ENCODE results near the gene PLCB1.

Gene PLCB1

GRCh38 chr20:8210749-8211148, 78.7 kb downstream of the PLCB1 start:
- TF ChIP-seq FOXP2 (optimal IDR thresholded peaks at IDR 0.05; ENCODE audit: borderline replicate concordance, extremely low read depth, extremely low read length, insufficient read depth) (no peak), SIN3A (IDR thresholded peaks at IDR 0.05; ENCODE audit: borderline replicate concordance, insufficient read depth, low read length) (no peak)

- no peak for TF ChIP-seq FOXP2 (optimal IDR thresholded peaks at IDR 0.05; ENCODE audit: borderline replicate concordance, extremely low read depth, extremely low read length, insufficient read depth)
- no peak for TF ChIP-seq TAF1 (IDR thresholded peaks at IDR 0.05; ENCODE audit: borderline replicate concordance, insufficient read depth, low read length)
- no peak for TF ChIP-seq SIN3A (IDR thresholded peaks at IDR 0.05; ENCODE audit: borderline replicate concordance, insufficient read depth, low read length)
- TF ChIP-seq REST (IDR thresholded peaks at IDR 0.05; ENCODE audit: insufficient read depth in 1 of 2, low read depth in 2 of 2, low read length in 2 of 2): no peak
- TF ChIP-seq POLR2AphosphoS5 (IDR thresholded peaks at IDR 0.05; ENCODE audit: low read depth, low read length): no peak
Measured at GRCh38 chr20:8212286-8212685, 80.2 kb downstream of the PLCB1 start.

- TF ChIP-seq TAF1 (IDR thresholded peaks at IDR 0.05; ENCODE audit: borderline replicate concordance, insufficient read depth, low read length) (no peak), POLR2AphosphoS5 (IDR thresholded peaks at IDR 0.05; ENCODE audit: low read depth, low read length) (no peak), SIN3A (IDR thresholded peaks at IDR 0.05; ENCODE audit: borderline replicate concordance, insufficient read depth, low read length) (no peak), FOXP2 (optimal IDR thresholded peaks at IDR 0.05; ENCODE audit: borderline replicate concordance, extremely low read depth, extremely low read length, insufficient read depth) (no peak), REST (IDR thresholded peaks at IDR 0.05; ENCODE audit: insufficient read depth in 1 of 2, low read depth in 2 of 2, low read length in 2 of 2) (no peak)
Measured at GRCh38 chr20:8213270-8213669, 81.2 kb downstream of the PLCB1 start.

GRCh38 chr20:8213831-8214587, 81.9 kb downstream of the PLCB1 start:
- TF ChIP-seq SIN3A (IDR thresholded peaks at IDR 0.05; ENCODE audit: borderline replicate concordance, insufficient read depth, low read length) (no peak), TAF1 (IDR thresholded peaks at IDR 0.05; ENCODE audit: borderline replicate concordance, insufficient read depth, low read length) (no peak), POLR2AphosphoS5 (IDR thresholded peaks at IDR 0.05; ENCODE audit: low read depth, low read length) (no peak), REST (IDR thresholded peaks at IDR 0.05; ENCODE audit: insufficient read depth in 1 of 2, low read depth in 2 of 2, low read length in 2 of 2) (no peak), FOXP2 (optimal IDR thresholded peaks at IDR 0.05; ENCODE audit: borderline replicate concordance, extremely low read depth, extremely low read length, insufficient read depth) (no peak)

GRCh38 chr20:8215361-8215781, 83.3 kb downstream of the PLCB1 start:
- TF ChIP-seq FOXP2 (optimal IDR thresholded peaks at IDR 0.05; ENCODE audit: borderline replicate concordance, extremely low read depth, extremely low read length, insufficient read depth) (no peak), REST (IDR thresholded peaks at IDR 0.05; ENCODE audit: insufficient read depth in 1 of 2, low read depth in 2 of 2, low read length in 2 of 2) (no peak), TAF1 (IDR thresholded peaks at IDR 0.05; ENCODE audit: borderline replicate concordance, insufficient read depth, low read length) (no peak), SIN3A (IDR thresholded peaks at IDR 0.05; ENCODE audit: borderline replicate concordance, insufficient read depth, low read length) (no peak), POLR2AphosphoS5 (IDR thresholded peaks at IDR 0.05; ENCODE audit: low read depth, low read length) (no peak)
